ENCODE data around the gene IDH1.

DNA sequence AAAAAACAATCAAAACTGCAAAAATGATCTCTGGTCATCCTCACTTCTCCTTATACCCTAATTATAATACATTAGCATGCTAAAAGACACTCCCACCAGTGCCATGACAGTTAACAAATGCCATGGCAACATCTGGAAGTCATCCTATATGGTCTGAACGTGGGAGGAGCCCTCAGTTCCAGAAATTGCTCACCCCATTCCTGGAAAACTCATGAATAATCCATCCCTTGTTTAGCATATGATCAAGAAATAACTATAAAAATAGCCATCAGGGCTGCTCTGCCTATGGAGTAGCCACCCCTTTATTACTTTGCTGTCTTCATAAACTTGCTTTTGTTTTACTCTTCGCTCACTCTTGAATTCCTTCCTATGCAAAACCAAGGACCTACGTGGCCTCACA is 59.3 kb downstream of the IDH1 start:
- TF ChIP-seq, protein P1, sequence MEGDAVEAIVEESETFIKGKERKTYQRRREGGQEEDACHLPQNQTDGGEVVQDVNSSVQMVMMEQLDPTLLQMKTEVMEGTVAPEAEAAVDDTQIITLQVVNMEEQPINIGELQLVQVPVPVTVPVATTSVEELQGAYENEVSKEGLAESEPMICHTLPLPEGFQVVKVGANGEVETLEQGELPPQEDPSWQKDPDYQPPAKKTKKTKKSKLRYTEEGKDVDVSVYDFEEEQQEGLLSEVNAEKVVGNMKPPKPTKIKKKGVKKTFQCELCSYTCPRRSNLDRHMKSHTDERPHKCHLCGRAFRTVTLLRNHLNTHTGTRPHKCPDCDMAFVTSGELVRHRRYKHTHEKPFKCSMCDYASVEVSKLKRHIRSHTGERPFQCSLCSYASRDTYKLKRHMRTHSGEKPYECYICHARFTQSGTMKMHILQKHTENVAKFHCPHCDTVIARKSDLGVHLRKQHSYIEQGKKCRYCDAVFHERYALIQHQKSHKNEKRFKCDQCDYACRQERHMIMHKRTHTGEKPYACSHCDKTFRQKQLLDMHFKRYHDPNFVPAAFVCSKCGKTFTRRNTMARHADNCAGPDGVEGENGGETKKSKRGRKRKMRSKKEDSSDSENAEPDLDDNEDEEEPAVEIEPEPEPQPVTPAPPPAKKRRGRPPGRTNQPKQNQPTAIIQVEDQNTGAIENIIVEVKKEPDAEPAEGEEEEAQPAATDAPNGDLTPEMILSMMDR (IDR thresholded peaks at IDR 0.05; ENCODE audit: insufficient read depth, low read length) = no peak
- TF ChIP-seq, protein P2, sequence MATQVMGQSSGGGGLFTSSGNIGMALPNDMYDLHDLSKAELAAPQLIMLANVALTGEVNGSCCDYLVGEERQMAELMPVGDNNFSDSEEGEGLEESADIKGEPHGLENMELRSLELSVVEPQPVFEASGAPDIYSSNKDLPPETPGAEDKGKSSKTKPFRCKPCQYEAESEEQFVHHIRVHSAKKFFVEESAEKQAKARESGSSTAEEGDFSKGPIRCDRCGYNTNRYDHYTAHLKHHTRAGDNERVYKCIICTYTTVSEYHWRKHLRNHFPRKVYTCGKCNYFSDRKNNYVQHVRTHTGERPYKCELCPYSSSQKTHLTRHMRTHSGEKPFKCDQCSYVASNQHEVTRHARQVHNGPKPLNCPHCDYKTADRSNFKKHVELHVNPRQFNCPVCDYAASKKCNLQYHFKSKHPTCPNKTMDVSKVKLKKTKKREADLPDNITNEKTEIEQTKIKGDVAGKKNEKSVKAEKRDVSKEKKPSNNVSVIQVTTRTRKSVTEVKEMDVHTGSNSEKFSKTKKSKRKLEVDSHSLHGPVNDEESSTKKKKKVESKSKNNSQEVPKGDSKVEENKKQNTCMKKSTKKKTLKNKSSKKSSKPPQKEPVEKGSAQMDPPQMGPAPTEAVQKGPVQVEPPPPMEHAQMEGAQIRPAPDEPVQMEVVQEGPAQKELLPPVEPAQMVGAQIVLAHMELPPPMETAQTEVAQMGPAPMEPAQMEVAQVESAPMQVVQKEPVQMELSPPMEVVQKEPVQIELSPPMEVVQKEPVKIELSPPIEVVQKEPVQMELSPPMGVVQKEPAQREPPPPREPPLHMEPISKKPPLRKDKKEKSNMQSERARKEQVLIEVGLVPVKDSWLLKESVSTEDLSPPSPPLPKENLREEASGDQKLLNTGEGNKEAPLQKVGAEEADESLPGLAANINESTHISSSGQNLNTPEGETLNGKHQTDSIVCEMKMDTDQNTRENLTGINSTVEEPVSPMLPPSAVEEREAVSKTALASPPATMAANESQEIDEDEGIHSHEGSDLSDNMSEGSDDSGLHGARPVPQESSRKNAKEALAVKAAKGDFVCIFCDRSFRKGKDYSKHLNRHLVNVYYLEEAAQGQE (IDR thresholded peaks at IDR 0.05; ENCODE audit: insufficient replicate concordance, low read depth) = no peak

All from HL-60 (cell line).